Amygdala (tissue), 56 donors: ENCODE data around the gene MORN1.

Source experiments
- DNase-seq, 56 donors: peaks; one replicate each; lab custom pipeline; 2025; lab: John Stamatoyannopoulos, UW

Gene MORN1

DNA sequence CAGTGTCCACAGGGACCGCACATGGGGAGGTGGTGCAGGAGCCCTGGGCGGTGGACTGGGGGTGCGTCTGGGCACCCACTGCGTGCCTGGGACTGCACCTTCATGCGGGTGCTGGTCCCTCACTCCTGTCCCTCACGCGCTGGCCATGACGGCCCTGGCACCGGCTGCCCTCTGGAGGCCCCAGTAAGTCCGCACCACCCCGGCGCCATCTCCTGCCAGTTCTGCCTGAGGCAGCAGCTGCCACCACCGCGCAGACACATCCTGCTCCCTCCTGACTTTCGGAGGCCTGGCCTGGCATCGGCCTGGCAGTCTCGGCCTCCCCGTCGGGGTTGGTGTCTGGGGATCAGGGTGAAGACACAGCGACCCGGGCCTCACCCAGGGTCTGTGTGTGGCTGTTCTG lies 64.8 kb downstream of the MORN1 start:
- no peak for DNase-seq

DNA sequence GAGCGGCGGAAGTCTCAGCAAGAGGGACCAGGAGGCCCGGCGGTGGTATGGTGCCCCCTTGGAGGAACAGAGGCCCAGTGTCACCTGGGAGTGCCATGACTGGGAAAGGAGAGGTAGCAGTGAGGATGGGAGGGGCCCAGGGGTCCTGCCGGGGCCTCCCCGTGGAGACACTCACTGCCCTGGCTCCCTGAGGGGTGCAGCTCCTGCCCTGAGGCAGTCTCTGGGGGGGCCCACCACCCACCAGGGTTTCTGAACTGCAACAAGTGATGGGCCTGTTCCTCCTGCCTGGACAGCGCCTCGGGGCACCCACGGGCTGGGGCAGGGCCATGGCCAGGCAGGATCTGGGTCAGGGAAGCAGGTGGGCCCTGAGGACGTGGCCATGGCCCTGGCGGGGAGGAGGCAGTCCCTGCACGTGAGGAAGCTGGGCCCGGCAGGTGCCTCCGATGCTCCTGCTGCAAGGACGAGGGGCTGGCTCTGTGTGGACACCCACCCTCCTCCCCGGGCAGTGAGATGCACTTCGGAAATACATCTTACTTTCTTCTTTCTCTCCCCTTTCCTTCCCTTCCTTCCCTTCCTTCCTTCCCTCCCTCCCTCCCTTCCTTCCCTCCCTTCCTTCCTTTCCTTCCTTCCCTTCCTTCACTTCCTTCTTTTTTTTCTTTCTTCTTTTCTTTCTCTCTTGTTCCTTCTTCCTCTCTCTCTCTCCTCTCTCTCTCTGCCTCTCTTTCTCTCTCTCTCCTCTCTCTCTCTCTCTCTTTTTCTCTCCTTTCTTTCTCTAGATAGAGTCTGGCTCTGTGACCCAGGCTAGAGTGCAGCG lies 66.6 kb downstream of the MORN1 start:
- no peak for DNase-seq

DNA sequence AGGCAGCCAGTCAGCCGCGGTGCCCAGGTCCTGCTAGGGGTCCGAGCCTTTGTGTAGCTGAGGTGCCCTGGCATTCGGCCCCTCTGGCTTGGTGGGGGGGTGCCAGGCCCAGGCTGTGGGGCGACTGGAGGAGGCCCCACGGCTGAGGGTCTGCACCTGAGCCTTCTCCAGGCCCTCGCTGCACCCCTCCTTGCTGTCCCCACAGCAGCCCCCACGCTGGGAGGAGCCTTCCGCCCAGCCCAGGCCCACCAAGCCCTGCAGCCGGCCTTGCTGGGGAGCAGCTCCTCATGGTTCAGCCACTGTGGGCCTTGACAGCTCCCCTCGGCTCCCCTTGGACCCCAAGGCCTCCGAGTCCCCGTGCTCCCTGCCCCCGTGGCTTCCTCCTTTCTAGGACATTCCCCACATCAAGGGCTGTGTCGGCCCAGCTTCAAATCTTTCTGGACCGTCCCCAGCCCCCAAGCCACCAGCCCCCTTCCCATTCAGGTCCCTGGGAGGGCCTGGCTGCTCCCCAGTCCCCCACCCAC lies 67.8 kb downstream of the MORN1 start:
- no peak for DNase-seq

DNA sequence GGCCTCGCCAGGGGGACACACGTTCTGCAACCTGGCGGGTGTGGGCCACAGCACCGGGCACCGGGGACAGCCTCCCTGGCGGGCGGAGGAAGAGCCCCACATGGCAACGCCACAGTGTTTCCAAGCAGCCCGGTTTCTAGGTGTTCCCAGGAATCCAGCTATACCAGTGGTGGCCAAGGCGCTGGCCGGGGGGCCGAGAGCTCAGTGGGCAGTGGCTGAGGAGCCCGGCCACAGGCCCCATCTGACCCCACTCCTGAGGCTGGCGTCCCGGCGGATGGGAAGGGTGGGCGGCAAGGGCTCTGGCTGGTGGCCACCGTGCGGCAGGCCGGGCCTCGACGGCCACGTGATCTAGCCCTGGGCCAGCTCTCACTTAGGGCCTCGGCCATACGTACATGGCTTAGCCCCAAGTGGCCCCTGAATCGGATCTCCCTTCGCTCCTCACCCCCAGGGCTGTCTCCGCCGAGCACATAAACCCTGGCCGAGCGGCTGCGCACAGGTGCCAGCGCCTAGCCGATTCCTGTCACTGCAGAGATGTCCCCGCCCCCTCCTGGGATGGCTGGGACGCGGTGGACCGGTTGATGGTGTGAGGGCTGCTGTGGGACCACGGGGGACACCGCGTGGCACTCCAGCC lies 68.7 kb downstream of the MORN1 start:
- peak in 7 of 56 donors; percentile 28 to 70 (median 64) for DNase-seq

DNA sequence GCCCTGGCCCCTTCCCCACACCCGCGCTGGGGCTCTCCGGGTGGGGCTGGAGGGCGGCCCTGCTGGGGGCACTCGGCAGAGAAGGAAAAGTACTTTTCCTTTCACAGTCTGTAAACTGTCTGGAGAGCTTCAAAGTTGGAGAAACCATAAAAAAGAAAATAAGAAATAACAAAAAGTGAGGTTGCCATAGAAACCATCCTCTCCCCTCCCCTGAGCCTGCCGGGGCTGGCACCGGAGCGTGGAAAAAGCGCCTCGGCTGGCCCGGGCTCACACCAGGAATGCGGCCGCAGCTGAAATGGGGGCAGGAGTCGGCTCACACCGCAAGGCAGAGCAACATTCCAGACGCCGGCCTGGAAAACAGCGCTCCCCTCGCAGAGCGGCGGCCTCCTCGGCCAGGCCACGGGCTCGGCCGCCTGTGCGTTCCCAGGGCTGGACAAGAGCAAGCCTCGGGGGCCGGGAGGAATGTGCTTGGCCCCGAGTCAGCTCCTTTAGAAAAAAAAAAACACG lies 69.2 kb downstream of the MORN1 start:
- DNase-seq: peak in 30 of 56 donors; percentile 15 to 71 (median 46)

DNA sequence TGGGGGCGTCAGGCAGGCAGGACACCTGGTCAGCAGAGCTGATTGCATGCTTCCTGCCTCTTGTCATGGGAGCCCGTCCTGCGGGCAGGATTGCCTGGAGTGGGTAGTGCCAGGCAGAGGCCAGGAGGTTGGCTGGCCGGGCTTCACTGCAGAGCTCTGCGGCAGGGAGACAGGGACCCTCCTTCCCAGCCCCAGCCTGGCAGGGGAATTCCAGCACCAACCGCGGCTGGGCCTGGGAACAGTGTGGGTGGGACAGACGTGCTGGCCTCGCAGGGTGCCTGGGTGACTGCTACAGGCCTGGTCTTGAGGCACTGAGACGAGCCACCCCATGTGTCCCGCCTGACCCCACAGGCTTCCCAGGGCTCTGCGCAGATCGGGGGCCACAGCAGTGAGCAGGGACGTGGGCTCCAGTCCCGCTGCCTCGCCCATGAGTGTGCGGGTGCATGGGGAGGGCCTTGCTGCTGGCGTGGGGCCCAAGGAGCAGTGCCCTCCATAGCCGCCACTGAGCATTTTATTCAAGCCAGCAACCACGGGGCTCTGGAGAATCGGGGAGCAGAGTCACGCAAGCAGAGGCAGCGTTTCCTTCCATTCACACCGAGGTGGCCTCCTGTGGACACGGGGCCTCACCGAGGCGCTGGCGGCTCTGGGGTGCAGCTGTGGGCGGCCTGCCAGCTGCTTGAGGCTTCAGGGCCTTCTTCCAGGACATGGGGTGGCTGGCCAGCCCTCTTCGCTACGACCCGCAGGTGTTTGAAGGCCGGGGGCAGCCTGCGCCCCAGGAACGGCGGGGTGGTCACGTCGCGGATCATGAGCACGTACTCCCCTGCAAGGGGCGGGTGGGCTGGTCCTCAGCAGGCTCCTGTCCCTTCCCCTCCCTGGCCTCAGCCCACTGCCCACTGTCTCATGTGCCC lies 70.3 kb downstream of the MORN1 start:
- DNase-seq: no peak

DNA sequence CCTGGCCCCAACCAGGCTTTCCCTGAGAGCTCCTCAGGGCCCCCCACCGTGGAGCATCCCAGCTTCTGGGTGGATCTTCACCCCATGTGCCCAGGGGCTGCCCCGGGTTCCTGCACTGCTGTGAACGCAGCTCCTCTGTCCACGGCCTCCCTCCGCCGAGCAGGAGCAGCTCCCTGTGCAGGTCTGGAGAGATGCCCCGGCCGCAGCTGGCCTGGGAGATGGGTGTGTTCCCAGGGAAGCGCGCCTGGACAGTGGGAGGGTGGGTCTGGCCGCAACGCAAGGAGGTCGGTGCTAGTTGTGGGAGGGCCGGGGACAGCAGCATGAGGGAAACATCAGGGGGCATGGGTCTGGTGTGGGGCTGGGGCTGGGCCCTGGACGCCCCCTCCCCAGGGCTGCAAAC lies 71.3 kb downstream of the MORN1 start:
- DNase-seq: no peak

DNA sequence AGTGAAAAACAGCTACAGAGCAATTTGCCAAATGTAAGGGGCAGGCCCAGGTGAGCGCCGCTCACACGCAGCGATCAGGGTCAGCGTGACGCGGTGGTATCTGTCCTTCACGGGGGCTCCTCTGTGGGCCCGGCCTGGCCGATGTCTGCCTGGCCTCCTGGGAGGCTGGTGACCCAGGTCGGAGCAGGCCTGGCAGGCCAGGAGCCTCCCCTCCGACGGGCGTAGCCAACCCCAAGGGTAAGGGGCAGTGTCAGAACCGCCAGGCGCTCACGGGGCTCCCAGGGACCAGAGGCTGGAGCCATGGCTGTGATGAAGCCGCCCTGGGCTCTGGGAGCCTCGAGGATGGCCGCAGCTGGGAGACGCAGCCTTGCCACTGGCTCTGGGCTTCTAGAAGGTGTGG lies 72.1 kb downstream of the MORN1 start:
- no peak for DNase-seq

DNA sequence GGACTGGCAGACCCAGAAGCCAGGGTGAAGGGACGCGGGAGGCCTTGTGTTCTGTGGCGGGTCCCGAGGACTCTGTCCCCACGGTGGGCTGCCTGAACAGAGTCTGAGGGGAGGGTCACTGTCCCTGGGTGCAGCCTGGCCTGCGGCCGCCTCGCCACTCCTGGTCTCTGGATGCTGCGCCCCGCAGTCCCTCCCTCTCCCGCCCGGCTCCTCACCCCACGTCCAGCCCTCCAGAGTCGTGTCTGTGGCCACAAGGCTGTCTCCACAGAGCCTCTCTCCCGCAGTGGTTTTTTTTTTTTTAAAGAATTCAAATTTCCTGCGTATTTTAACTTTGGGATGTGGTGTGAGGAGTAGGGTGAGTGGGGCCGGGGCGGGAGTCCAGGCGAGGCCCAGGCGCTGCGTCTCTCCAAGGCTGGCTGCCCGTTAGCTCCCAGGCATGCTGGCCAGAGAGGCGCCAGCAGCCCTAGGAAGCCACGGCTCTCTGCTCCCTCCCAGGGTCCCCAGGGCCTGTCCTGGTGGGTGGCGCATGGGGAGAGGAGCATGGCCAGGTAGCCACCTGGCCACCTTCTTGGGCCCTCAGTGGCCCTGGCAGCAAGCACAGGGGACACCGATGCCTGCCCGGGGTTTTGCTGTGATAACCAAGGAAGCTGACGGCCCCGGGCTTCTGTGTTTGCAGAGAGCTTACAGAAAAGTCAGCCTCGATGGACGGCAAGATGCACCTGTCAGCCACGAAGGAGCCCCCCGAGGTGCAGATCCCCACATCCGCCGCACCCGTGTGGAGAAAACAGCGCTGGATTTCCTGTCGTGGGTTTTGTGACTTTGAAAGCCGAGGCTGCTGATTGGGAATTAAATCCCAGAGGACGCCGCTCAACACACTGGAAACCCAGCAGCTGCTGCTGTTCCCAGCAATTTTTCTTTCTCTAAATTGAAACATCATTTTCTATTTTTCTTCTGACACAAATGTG lies 72.8 kb downstream of the MORN1 start:
- DNase-seq: peak in 1 of 56 donors; percentile 14

DNA sequence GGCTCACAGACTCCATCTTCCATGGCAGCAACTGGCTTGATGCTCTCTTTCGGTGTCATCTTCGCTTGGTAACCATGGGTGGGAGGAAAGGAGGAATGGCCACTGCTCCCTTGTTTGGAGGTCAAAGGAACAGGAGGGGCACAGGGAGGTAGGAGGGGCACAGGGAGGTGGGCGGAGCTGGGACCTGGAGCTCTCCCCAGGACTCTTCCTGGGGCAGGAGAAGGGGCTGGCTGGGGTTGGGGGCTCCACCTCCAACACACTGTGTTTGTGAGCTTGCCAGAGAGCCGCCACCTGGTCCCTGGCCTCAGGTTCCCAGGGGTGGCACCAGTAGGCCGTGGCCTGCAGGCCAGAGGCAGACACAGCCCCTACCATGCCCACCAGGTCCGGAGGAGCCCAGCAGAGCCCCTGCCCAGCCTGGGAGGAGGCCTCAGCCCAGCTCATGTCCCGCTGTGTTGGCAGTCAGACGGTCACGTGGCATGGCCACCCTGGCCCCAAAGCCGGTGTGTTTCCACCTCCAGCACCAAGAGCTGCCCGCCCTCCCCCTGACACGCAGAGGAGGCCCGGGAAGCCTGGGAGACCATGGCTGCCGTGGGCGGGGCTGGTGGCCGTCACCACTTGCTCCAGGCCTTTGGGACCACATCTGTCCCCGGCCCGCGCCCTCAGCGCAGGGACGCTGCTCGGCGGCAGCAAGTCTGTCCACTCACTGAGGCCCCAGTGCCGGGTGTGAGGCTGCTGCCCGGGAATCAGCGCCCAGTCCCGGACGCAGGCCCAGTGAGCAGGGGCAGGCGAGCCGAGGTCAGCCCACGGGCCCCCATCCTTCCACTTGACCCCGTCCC lies 73.9 kb downstream of the MORN1 start:
- DNase-seq: no peak

DNA sequence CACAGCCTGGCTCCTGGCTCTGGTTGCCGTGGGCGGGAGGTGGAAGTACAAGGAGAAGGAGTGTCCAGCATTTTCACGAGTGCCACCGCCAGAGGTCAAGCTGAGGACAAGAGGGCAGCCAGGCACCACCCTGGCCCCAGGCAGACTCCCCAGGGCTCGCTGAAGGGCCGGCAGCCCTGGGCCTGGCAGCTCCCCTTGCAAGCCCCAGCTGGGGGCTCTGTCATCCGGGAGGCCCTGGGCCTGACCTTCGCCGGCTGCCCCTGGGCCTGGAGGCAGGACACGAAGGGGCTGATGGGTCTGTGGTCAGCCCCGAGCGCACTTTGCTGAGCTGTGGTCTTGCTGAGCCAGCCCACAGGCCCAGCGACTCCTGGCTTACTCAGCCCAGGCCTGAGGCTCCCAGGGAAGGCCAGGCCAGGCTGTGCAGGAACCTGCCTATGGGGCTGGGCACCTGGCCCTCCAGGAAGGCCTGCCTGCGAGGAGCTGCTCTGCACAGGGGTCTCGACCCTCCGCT lies 74.8 kb downstream of the MORN1 start:
- no peak for DNase-seq

DNA sequence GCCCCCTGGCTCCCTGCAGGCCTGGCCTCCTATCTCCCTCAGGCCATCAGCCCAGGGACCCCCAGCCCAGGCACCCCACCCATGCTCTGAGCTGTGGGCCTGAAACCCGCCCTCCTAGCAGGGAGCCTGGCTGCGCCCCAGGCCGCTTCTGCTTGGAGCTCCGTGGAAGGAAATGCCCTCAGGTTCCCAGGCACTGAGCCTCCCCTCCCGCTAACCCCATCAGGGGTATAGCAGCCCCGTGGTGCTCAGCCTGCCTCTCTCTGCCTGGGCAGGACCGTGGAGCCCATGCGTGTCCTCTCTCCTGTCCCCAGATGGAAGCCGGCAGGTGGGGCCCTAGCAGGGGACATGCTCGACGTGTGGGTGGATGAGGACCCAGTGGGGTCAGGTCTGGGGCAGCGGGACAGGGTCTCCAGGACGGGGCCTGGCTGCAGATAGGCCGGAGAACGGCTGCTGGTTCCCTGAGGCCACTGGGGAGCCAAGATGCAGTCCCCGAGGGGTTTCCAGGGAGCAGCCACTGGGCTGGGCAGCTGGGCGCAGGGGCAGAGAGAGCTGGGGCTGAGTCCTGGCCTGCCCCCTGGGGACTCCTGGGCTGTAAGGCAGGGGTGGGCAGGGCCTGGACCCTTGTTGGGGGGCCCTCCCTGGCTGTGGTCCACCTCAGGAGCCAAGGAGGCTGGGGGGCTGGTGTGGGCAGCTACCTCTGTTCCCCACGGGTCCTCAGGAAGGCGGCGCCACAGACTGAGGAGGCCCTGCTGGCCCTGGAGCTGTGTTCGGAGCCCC lies 75.5 kb downstream of the MORN1 start:
- DNase-seq: no peak

DNA sequence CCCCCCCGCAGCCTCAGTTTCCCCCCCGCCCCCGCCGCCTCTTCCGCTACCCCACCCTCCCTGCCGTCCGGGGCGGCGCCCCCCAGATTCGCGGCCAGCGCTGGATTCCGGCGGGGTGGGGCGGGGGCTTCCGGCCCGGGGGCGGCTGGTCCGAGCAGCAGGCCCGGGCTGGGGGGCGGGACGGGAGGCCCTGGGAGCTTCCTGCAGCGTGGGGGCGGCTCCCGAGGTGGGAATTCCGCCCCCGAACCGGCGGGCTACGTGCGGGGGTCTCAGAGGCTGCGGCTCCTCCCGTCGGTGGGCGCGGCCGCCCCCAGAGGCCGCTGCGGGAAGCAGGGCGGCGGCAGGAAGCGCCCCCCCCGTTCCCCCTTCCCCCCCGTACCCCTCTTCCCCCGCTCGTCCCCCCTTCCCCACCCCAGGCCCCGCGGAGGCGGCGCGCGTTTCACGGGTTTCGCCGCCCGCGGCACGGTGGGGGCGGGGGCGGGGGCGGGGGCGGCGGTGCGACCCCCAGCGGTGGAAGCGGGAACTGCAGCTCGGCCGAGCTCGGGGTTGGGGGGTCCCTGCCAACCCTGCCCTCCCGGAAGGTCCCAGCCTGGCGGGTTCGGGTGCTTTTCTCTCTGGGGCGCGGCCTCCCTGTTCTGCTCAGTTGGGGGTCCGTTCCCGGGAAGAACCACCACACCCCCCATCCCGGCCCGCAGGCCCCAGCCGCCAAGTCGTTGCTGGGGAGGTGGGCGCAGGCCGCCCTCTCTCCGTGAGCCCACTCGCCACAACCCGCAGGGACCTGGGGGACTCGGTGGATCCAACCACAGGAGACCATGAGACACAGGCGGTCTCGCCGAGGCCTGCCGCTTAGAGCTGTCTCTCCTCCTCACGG lies 76.3 kb downstream of the MORN1 start:
- peak in 6 of 56 donors; percentile 7 to 34 (median 19) for DNase-seq

DNA sequence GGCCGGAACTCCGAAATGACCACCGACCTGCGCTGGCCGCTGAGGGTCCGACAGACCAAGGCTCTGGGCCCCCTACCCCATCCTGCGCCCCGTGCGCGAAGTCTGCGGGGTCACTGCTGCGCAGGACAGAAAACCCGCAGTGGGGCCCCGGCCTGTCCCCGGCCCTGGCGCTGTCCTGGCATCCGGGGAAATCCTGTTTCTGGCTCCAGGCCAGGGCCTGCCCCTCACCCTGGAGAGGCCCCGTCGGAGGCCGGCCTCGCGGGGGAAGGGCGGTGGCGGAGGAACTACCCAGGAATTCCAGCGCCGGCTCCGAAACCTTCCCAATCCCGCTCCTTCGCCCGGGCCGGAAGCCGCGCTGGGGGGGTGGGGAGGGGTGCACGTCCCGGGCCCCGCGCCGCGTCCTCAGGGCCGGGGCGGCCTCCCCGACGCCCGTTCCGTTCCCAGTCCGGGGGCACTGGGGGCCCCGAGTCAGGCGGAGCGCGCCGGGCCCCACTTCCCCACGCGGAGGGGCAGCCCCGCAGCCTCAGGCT lies 77.0 kb downstream of the MORN1 start:
- peak in 2 of 56 donors; percentile 3 to 37 for DNase-seq

DNA sequence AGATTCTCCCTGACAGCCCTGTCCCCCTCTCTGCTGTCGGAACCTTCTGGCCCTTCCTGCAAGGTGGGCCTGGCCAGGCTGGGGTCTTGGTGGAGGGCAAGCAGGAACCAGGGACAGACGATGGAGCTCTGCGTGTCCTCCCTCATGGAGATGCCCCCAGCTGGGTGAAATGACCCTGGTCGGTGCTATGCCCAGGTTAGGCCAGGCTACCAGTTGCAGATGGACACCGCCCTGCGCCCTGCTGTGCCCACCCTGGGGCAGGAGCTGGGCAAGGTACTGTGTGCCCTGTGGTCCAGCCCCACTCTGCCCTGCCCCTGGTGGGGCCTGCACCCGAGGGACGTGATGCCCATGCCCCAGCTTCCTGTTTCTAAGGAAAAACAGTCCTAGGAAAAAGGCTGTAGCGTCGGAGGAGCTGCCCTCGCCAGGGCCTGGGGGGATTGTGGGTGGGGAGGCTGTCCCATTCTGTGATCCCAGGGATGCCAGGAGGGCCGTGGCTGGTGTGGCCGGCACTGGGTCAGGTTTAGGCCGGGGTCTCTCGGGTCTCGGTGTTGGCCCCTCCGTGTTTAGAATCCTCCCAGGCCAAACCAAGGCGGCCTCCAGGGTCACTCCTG lies 77.6 kb downstream of the MORN1 start:
- no peak for DNase-seq
